ENCODE results near the gene PALM. TPM values are rescaled to one million over a fixed set of nuclear protein-coding genes. Genes with fewer than 3 reads are reported as not detected.
"Not testable (repeated sequence)": the region's sequence is repeated elsewhere in the genome, so short reads cannot be mapped to it uniquely, and the experiment has no call there.

PALM gene
- total RNA-seq = 30.1 TPM
- long read RNA-seq, partial matches to known transcripts = 15 of 20 reads
- long read RNA-seq, other reads (novel, unspliced or antisense) = 0 of 20 reads

DNA sequence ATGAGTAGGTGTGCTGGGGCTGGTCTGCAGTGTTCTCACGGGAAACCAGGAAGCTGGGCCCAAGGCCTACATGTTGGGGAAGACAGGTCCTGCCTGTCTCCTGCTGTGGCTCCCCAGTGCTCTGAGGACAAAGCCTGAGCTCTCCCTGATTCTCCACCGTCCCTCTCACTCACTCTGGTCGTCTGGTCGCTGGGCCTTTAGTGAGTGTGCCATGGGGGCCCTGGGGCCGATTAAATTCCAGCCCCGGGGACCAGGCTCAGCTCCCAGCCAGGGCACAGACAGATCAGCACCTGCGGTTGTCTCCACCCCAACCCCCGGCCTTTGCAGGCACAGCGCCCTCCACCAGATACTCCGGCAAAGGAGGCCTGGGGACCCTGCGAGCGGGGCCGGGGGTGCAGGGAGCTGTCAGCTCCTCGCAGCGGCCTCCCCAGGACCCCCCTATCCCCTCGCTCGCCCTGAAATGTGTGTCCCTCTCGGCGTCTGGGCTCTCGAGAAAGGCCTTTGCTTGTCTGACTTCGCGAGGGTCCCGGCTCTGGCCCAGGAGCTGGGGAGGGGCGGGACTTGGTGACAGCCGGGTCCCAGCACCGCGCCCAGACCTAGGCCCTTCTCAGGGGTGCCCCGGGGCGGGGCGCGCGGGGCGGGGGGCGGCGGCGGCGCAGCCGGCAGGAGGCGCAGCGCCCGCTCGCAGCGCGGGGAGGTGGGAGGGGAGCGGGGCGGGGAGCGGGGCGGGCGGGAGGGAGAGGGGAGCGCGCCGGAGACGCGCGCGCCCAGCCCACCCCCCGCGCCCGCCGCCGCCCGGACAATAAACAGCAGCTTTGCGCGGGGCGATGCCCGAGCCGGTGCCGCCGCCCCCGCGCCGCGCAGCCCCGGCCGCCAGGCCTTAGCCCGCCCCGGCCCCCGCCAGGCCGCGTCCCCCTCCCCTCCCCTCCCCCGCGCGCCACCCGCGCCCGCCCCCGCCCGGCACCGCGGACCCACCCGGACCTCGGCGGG, at the start of gene PALM:
Gene PALM, plus strand, starts transcription at position 782 of the 990 bp plus-strand sequence. CDS start 212 bp downstream, outside the sequence.
- ATAC-seq (peak; percentile 36), DNase-seq (peak; percentile 67)
- intact Hi-C loops (cut with micrococcal nuclease) = no loop called here

- intact Hi-C loops (cut with micrococcal nuclease) = no loop called here
Measured at GRCh38 chr19:660793-661426, 47.8 kb upstream of the PALM start.

GRCh38 chr19:661427-662196, 47.1 kb upstream of the PALM start:
- ATAC-seq (no peak), DNase-seq (peak; percentile 56)
- intact Hi-C loops (cut with micrococcal nuclease) = no loop called here

More at GRCh38 chr19:660793-661426, 47.8 kb upstream of the PALM start:
- DNase-seq (no peak), ATAC-seq (no peak)

DNA sequence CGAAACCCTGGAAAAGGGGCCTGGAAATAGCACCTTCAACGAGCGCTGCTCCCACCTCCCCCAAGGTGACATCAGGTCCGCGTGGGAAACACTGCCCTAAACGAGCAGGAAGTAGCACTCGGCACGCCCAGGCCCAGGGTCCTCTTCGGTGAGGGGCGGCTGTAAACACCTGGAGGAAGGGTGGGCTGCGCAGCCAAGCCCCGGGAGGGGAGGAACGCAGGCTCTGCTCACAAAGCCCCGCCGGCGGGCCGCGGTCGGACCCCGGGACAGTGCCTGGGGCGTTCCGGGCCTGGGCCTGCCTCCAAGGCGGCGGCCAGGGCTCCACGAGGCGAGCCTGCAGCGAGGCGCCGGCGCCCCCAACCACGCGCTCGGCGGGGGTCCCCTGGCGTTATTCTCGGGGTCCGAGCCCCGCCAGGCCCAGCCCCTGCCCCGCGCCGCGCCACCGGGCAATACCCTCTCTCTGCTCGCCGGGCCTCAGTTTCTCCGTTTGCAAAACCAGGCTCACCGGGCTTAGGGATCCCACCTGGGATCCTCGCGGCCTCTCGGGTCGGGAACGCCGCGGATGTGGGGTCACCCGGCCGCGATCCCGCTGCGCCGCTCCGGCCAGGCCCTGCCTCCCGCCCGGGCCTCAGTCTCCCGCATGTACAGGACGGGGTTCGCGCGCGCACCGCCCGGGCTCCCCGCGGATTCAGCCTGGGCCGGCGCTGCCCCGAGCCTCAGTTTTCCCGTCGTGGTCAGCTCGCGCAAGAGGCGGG, 46.4 kb upstream of the PALM start:
- intact Hi-C loops (cut with micrococcal nuclease) = no loop called here
- peak; percentile 55 for DNase-seq
- no peak for ATAC-seq

- DNase-seq = peak; percentile 96
- intact Hi-C loops (cut with micrococcal nuclease) = no loop called here
- peak; percentile 85 for ATAC-seq
Measured at GRCh38 chr19:662962-663681, 45.6 kb upstream of the PALM start, which contains the start of gene RNF126. TSS of gene RNF126 (minus strand) at chr19:663214. CDS start at chr19:663121, 93 bp downstream.

DNA sequence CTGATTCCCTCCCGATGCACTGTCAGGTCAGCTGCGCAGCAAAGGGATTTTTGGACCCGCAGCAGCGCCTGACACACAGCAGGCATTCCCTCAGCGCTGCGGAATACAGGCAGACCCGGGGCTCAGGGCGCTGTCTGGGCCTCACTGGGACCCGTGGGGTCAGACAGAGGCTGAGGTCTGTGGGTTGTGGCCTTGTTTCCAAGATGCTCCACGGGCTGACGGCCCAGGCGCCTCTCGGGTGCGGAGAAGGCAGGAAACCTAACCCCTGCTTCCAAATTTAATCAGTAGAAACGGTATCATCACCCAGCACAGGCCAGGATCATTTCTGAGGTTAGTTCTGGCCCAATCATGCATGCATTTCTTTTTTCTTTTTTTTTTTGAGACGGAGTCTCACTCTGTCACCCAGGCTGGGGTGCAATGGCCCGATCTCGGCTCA, 45.0 kb upstream of the PALM start:
- DNase-seq (no peak), ATAC-seq (no peak)
- intact Hi-C loops (cut with micrococcal nuclease) = no loop called here

GRCh38 chr19:664913-665443, 43.8 kb upstream of the PALM start:
- intact Hi-C loops (cut with micrococcal nuclease) = loop anchor here (5.0 kb wide), 1 partner anchor 67 kb away; no protein-coding TSS in a partner anchor
- DNase-seq = peak; percentile 90
- ATAC-seq = peak; percentile 51

- not testable (repeated sequence) for ATAC-seq, DNase-seq
- intact Hi-C loops (cut with micrococcal nuclease) = loop anchor here (5.0 kb wide), 1 partner anchor 65 kb away; no protein-coding TSS in a partner anchor
Measured at GRCh38 chr19:666985-667573, 41.7 kb upstream of the PALM start.

- DNase-seq, ATAC-seq: not testable (repeated sequence)
- intact Hi-C loops (cut with micrococcal nuclease) = loop anchor here (5.0 kb wide), 1 partner anchor 63 kb away; no protein-coding TSS in a partner anchor
Measured at GRCh38 chr19:668675-669434, 39.9 kb upstream of the PALM start.

GRCh38 chr19:670609-671075, 38.1 kb upstream of the PALM start:
- intact Hi-C loops (cut with micrococcal nuclease) = no loop called here
- DNase-seq = no peak
- ATAC-seq = no peak

GRCh38 chr19:674282-675151, 34.2 kb upstream of the PALM start:
- DNase-seq (peak; percentile 73), ATAC-seq (peak; percentile 3)
- intact Hi-C loops (cut with micrococcal nuclease) = no loop called here

GRCh38 chr19:676007-676338, 32.8 kb upstream of the PALM start:
- no peak for DNase-seq
- intact Hi-C loops (cut with micrococcal nuclease) = no loop called here
- peak; percentile 6 for ATAC-seq

DNA sequence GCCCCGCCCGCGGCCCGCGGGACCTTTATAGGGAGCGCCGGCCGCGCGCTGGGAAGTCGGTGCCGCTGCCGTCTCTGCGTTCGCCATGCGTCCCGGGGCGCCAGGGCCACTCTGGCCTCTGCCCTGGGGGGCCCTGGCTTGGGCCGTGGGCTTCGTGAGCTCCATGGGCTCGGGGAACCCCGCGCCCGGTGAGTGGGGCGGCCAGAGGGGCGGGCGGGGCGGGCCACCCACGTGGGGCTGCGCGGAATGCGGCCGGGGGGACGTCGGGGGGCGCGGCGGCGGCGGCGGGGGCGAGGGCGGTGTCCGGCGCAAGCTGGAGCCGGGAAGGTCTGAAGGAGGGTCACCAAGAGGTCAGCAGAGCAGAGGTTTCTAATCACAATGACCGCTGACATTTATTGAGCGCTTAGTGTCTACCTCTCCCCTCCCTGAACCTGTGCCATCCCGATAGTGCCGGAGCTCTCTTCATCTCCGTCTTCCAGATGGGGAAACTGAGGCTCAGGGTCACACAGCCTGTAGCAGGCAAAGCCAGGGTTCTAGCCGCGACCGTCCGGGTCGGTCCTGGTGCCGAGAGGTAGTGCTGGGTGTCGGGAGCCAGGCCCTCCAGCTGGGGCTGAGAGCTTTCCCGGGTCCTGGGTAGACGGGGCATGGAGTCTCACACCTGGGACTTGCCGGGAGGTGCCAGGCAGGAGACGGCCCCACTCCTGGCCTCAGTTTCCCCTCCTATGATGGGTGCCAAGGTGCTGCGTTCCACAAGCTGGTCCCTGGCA, 32.2 kb upstream of the PALM start, which contains the start of gene FSTL3:
Gene FSTL3, plus strand, starts transcription at position 54 of the 767 bp plus-strand sequence. Its CDS starts 32 bp downstream, at position 86.
- ATAC-seq (no peak), DNase-seq (peak; percentile 79)

DNA sequence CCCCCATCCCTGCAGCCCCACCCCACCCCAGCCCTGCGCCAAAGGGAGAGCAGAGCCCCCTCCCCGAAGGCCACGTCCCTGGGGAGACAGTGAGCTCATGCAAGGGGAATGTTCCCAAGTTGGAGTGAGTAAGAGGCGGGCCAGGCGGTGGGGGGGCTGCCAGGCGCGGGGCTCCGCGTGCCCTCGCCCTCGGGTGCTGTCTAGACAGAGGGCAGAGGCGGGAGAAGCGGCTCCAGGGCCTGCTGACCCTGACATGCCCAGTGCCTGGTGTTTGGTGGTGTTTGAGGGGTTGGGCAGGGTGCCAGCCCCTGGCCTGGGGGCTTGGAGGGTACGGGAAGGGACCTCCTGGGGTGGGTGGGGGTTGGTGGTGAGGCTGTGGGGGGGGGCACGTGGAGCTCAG, 31.5 kb upstream of the PALM start:
- DNase-seq (peak; percentile 85), ATAC-seq (peak; percentile 37)
- intact Hi-C loops (cut with micrococcal nuclease) = no loop called here

More for the DNA sequence above, 32.2 kb upstream of the PALM start, which contains the start of gene FSTL3:
- intact Hi-C loops (cut with micrococcal nuclease) = no loop called here

All from left ventricle myocardium superior (tissue), 1 donor.